AG08395 (cell line): ENCODE measurements around the gene ZC3H8.

Source experiments
- DNase-seq: peaks from one replicate; pipeline ENCODE4 v3.0.0; 2012; ENCODE audit warnings: mixed read lengths, low spot score

The ZC3H8 gene

DNA sequence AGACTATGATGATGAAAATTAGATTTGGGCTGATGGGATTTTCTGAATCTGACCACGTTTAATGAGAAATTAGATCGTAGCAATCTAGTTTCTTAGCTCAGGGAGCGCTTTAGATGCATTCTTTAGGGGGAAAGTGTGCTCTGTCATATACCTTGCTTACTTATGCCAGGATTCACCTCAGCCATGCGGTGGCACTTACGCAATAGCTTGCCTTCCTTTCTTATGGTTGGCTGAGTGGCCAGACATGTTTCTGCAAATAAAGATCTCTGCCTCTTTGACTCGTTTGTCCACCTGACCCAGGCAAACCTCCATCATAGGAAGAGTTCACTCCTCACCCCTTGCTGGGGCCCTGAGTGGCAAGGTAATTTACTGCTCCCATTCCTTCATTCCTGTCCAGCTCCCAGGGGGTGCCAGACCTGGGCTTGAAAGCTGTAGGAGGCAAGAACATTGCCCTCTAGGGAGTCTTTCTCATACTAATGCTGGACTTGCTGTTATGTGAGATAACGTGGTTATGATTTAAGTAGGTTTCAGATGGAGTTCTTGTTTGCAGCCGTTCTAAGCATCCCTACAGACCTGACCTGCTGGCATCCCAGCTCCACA, 59.6 kb downstream of the ZC3H8 start:
- DNase-seq, result no peak

GRCh38 chr2:112194482-112194881, 60.4 kb downstream of the ZC3H8 start:
- no peak for DNase-seq

DNA sequence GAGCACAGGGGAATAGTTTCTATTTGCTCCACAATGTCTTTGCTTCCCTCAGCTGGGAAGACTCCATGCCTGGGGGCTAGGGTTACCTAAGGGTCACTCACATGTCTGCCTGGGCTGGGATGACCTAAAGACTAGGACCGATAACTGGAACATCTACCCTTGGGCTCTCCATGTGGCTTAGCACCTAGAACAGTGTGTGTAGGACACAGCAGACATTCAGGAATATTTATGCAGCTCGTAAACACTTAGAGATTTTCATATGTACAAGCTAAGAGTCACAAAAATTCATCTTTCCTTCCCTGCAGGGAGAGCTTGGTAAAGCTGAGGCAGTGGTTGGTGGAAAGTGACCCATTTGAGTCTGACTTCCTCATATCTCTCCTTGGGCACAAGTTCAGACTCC, 60.8 kb downstream of the ZC3H8 start:
- DNase-seq, result no peak

- no peak for DNase-seq
Measured at GRCh38 chr2:112189001-112189556, 65.8 kb downstream of the ZC3H8 start.

DNA sequence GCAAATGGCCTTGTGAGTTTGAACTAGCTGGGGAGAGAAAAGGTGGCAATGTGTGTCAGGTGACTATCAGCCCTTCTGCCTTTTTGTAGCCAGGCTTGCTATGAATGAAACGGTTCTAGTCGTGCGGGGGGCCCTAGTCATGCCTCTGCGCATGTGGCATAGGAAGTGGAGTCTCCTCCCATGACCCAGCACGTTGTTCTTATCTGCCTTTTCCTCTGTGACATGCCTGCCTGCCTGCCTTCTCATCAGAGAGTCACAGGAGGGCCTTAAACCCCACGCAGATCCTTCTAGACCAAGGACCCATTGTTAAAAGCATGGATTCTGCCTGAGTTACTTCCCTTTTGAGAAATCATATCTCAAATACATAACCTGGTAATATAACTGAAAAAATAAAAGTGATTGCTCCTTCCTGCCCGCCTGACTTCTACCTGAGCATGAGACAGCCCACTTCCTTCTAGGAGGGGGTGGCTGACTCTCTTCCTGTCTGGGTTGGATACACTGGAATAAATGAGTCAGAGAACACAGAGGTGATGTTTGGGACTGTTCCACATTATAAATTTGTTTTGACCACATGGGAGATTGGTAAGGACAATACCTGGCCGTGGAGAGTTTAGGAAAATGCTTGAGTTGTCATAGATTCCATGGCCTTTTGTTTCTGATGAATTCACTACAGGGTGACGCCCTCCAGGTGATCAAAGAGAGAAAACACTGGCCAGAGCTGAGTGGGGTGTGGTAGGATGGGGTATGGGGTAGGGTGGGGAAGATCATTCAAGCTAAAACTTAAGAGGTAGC, 66.8 kb downstream of the ZC3H8 start:
- DNase-seq, result no peak

GRCh38 chr2:112187046-112187715, 67.7 kb downstream of the ZC3H8 start:
- no peak for DNase-seq

- DNase-seq, result no peak
Measured at GRCh38 chr2:112185131-112185530, 69.7 kb downstream of the ZC3H8 start.

GRCh38 chr2:112184121-112184520, 70.7 kb downstream of the ZC3H8 start:
- DNase-seq, result no peak

DNA sequence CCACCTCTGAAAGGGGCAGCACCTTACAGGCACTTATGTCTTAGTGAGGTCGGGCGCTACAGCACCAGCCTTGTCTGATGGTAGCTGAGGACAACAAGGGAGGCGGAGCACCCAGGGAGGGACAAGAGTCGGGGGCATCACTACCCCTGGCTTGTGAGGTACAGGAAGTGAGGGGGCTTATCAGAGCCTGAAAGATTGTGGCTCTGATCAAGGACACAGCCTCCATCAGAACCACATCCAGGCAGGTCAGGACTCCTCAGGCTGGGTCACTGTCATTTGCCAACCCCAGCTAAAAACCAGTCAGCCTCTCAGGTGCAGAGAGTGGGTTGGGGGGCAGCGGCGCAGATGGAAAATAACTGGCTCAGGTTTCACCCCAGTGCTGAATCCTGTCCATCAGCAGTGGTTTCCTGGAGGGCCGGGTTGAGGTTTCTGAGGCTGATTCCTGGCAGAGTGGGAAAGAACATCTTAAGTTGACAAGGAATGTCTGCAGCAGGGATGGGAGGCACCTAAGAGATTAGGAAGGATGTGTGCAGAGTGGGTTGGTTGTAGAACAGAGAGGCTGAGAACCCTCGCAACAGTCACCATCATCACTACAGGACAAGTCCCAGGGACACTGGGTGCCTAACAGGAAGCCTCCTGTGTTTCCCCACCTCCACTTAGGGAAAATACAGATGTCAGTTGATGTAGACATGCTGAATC, 71.4 kb downstream of the ZC3H8 start:
- DNase-seq, result no peak

- DNase-seq, result no peak
Measured at GRCh38 chr2:112182581-112183034, 72.2 kb downstream of the ZC3H8 start.

GRCh38 chr2:112181571-112182290, 73.1 kb downstream of the ZC3H8 start:
- DNase-seq, result no peak

- no peak for DNase-seq
Measured at GRCh38 chr2:112175958-112176573, 78.8 kb downstream of the ZC3H8 start.

GRCh38 chr2:112175333-112175732, 79.5 kb downstream of the ZC3H8 start:
- DNase-seq, result no peak

- no peak for DNase-seq
Measured at GRCh38 chr2:112174383-112174782, 80.5 kb downstream of the ZC3H8 start.

GRCh38 chr2:112173646-112174319, 81.1 kb downstream of the ZC3H8 start:
- DNase-seq, result no peak

DNA sequence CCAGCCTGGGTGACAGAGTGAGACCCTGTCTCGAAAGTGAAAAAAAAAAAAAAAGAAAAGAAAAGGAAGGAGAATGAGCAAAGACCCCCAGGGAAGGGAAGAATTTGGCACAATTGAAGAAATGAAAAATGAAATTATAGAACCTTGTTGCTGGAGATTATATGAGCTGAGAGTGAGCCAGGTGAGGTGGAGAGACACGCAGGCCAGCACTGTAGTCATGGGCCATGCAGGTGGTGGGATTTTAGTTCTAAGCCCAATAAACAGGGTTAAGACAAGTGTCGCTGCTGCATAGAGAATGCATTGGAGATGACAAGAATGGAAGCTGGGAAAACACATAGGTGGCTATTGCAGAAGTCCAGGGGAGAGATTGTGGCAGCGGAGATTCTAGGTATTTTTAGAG, 84.3 kb downstream of the ZC3H8 start:
- DNase-seq, result no peak

DNA sequence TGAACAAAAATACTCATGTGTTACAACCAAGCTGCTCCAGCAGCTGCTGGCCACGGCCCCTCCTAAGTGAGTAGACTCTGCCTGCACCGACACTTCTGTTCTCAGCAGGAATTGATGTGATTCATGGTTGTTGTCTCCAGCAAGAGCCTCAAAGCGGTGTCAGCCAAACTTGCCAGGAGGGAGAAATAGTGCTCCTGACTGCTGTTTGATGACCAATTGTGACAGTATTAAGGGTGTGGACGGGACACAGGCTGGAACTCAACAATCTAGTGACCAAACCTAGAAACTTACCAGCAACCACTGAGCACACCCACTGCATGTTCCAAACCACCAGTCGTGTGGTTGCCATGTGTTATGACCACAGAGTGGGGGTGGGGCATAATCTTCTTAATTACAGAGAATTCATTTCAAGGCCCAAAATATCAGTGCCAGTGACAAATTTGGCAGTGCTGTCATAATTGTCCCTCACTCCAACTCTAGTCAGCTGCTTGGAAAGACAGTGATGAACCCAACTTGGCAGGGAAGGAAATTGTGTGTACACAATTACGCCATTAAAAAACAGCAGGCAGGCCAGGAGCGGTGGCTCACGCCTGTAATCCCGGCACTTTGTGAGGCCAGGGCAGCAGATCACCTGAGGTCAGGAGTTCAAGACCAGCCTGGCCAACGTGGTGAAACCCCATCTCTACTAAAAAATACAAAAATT, 86.3 kb downstream of the ZC3H8 start:
- DNase-seq, result peak; percentile 74

DNA sequence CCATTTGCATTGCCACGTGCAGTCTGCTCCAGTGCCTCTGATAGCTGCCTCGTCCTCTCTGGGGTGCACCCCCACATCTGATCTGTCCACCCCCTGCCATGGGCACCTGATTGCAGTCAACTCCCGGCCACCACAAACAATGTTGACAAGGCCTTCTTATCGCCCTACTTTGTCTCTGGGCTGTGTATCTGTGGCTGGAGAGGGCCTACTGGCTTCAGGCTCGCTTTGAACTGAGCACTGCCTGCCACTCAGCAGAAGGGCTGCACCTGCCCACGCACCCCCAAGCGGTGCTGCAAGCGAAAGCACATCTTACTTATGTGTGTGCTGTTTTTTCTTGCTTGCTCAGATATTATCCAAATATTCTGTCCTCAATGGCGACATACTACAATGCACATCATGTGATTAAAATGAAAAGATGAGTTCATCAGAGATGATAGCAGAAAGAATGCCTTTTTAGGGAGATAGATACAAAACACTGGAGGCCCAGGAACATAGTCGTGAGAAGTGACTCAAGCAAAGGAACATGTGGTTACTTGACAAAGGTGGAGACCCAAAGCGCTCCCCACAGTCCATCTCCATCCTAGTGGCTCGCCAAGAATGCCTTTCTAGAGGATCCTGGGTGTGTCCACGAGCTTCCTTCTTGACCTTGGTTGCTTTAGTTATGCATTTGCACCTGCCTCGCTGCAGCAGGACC, 87.9 kb downstream of the ZC3H8 start:
- DNase-seq, result no peak

GRCh38 chr2:112165296-112165695, 89.5 kb downstream of the ZC3H8 start:
- no peak for DNase-seq
